SK-N-MC (cell line): ENCODE data around the gene RHBDF2.

Experiments used
- EZH2 ChIP-seq: fragments of 200-600 bp; sonication (generic); IDR thresholded peaks from one replicate; pipeline ENCODE4 v1.6.1; 2017; ENCODE audit warnings: antibody characterized with exemption
- FOXP2 ChIP-seq: optimal IDR thresholded peaks from 2 replicates; pipeline ENCODE3; 2011; ENCODE audit warnings: mild to moderate bottlenecking, moderate library complexity; ENCODE audit not compliant: insufficient read depth; ENCODE audit errors: extremely low read length, control extremely low read depth
- POLR2AphosphoS5 ChIP-seq: IDR thresholded peaks from 2 replicates; pipeline ENCODE4 v1.6.1; 2012; ENCODE audit warnings: mild to moderate bottlenecking, low read depth, low read length, borderline replicate concordance

- TF ChIP-seq EZH2 (no peak), POLR2AphosphoS5 (no peak), FOXP2 (no peak)
These were observed 31.9 kb downstream of the RHBDF2 start for GRCh38 chr17:76469076-76469990.
